Lower lobe of right lung (tissue), 2 donors: Measurements from ENCODE around the gene ABCB8. TPM values are rescaled to one million over a fixed set of nuclear protein-coding genes. Genes with fewer than 3 reads are reported as not detected.

Experiments
- ATAC-seq, 2 donors: fragments of 200-7000 bp; cut with Tn5 transposase; one replicate each; pipeline ENCODE4 v1.9.1; 2020 to 2022; ENCODE audit warnings: mild to moderate bottlenecking in 2 of 2, moderate library complexity in 2 of 2
- DNase-seq: peaks from one replicate; pipeline ENCODE4 v3.0.0-alpha.2; 2020
- H3K27ac ChIP-seq: fragments of 200-600 bp; one replicate; pipeline ENCODE4 v1.8.0; 2022
- H3K27me3 ChIP-seq: fragments of 200-600 bp; one replicate; pipeline ENCODE4 v1.8.0; 2022; ENCODE audit warnings: low read depth
- H3K36me3 ChIP-seq: fragments of 200-600 bp; one replicate; pipeline ENCODE4 v1.8.0; 2022; ENCODE audit warnings: mild to moderate bottlenecking
- H3K4me1 ChIP-seq: fragments of 200-600 bp; one replicate; pipeline ENCODE4 v1.8.0; 2022
- H3K4me3 ChIP-seq: fragments of 200-600 bp; one replicate; pipeline ENCODE4 v1.8.0; 2022; ENCODE audit warnings: mild to moderate bottlenecking
- H3K9me3 ChIP-seq: fragments of 200-600 bp; one replicate; pipeline ENCODE4 v1.8.0; 2022
- intact Hi-C: fragments of 100-400 bp; cut with DNase I; formaldehyde crosslinking; loops from one replicate; pipeline ENCODE4 v1.11.0; 2022
- total RNA-seq: library from RNA; stranded (reverse); fragmentation: NEBNext Ultra II Directional; extraction: Animal tissue kit (Norgen Biotek cat#: 25700); gene quantifications from one replicate; pipeline ENCODE4 v1.2.1, GENCODE V29; 2021
- TF ChIP-seq, protein P1 (sequence below): fragments of 200-600 bp; IDR thresholded peaks from one replicate; pipeline ENCODE4 v1.8.0; 2022; ENCODE audit warnings: antibody characterized with exemption, mild to moderate bottlenecking
- donor health status: DM: no; HTN: yes; CAD: no; lungs with severe emphysema.

ABCB8 gene
- total RNA-seq, 1 donor from 2014 or later, result 42.4 TPM

DNA sequence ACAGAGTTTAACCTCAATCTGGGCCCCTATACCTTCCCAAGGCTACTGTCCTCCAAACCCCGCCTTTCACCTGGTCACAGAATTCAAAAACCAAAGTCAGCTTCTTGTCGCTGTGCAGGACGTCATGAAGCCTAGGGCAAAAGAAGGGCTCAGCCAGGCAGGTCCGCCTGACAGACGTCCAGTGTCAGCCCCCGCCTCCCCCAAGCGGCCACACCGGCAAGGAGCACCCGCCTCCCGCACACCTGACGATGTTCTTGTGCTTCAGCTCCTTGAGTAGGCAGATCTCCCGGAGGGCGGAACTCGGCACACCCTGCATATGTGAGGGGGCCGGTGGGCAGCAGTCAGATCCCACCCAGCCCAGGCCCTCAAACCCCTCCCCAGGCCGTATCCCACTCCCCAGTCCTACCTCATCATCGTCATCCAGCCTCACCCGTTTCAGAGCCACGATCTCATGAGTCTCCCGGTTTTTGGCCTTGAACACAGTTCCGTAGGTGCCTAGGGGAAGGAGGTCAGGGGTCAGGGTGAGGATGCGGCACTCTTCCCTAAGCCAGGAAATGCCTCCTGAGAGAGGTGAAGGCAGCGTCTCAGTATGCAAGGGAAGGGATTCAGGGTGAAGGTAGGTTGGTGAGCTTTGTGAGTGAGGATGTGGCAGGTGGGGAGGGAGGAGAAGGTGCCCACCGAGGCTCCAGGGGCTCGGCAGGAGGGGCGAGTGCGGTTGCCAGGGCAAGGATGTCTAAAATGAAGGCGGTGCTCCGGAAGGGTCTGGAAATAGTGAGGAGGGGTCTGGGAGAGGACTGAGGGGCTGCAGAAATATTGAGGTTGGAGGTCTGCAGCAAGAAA is 28.6 kb downstream of the ABCB8 start:
- intact Hi-C loops, result no loop called here
- H3K27me3 ChIP-seq, result peaks cover 2% of the 10 kb centered on the region
- H3K4me3 ChIP-seq, result peak overlapping the region; percentile 72
- ATAC-seq (no peak), DNase-seq (no peak)
- H3K27ac ChIP-seq, result no peak overlapping the region
- no peaks in the 10 kb centered on the region for H3K9me3 ChIP-seq
- TF ChIP-seq, protein P1, sequence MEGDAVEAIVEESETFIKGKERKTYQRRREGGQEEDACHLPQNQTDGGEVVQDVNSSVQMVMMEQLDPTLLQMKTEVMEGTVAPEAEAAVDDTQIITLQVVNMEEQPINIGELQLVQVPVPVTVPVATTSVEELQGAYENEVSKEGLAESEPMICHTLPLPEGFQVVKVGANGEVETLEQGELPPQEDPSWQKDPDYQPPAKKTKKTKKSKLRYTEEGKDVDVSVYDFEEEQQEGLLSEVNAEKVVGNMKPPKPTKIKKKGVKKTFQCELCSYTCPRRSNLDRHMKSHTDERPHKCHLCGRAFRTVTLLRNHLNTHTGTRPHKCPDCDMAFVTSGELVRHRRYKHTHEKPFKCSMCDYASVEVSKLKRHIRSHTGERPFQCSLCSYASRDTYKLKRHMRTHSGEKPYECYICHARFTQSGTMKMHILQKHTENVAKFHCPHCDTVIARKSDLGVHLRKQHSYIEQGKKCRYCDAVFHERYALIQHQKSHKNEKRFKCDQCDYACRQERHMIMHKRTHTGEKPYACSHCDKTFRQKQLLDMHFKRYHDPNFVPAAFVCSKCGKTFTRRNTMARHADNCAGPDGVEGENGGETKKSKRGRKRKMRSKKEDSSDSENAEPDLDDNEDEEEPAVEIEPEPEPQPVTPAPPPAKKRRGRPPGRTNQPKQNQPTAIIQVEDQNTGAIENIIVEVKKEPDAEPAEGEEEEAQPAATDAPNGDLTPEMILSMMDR, result no peak
- H3K4me1 ChIP-seq, result peaks cover 41% of the 10 kb centered on the region
- H3K36me3 ChIP-seq, result peaks cover 2% of the 10 kb centered on the region

DNA sequence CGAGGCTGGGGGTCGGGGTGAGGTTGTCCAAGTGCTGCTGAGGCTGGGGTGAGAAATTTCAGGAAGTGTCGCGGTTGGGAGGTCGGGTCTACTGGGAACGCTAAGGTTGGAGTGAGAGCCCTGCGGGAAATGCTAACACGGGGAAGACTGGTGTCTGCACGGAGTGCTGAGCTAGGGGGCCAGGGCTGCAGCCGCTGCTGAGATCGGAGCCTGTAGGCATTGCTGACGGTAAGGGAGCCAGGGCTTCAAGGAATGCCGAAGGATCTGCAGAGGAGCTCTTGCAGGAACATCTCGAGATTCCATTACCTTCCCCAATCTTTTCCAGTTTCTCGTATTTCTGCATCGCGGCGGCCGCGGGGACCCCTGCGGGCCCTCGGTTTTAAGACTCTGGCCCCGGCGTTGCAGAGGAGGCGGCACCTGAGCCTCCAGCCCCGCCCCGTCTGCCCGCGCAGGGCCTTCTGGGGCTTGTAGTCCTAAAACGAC is 29.3 kb downstream of the ABCB8 start, which contains the start of gene CDK5:
Gene CDK5 (minus strand): TSS at position 392 of the 483 bp plus-strand sequence. CDS start 49 bp downstream, at position 343.
- peak within 1 kb of the TSS; percentile 72 for H3K4me3 ChIP-seq
- DNase-seq, result peak; percentile 66
- no peak for ATAC-seq
- no peaks in the 10 kb centered on the region for H3K9me3 ChIP-seq
- H3K36me3 ChIP-seq, result peaks cover 9% of the 10 kb centered on the region
- intact Hi-C loops, result no loop called here
- H3K27ac ChIP-seq, result peak within 1 kb of the TSS; percentile 97
- peaks cover 48% of the 10 kb centered on the region for H3K4me1 ChIP-seq
- TF ChIP-seq, protein P1, result no peak
- no peaks in the 10 kb centered on the region for H3K27me3 ChIP-seq

DNA sequence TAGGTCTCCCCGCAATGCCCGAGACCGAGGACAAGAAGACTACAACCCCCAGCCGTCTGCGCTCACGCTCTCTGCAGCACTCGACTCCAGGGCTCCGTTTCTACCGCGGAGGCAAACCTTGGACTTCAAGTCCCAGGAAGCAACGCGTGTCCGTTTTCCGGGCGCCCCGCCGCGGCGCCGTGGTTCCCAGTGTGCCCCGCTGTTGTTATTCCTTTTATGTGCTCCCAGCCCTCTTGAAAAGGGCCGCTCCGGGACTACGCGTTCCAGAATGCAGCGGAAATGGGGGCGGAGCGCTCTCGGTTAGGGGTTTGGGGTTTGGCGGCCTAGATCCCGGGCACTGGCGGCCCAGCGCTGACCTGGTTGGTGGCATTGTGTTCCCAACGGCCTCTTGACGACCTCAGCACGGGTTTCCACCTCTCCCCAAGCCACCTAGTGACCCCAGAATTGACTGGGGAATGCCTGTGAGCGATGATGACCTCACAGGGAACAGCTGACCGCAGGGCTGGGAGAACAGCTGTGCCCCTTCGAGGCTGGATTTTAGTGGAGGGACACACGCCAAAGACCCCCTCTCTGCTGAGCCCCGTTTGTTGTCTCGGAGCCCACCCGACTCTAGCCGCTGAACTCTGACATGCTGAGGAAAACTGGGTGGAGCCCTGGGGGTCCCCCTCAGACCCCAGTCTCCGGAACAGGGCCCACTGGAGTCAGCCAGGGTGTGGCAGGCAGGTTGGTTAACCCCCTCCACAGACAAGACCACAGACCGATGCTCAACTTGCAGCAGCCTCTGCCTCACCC is 29.9 kb downstream of the ABCB8 start:
- ATAC-seq (peak; percentile 88 to 92), DNase-seq (peak; percentile 99)
- intact Hi-C loops, result no loop called here
- H3K4me1 ChIP-seq, result peaks cover 48% of the 10 kb centered on the region
- H3K36me3 ChIP-seq, result peaks cover 10% of the 10 kb centered on the region
- H3K27me3 ChIP-seq, result no peaks in the 10 kb centered on the region
- no peaks in the 10 kb centered on the region for H3K9me3 ChIP-seq
- peak overlapping the region; percentile 72 for H3K4me3 ChIP-seq
- peak overlapping the region; percentile 97 for H3K27ac ChIP-seq
- TF ChIP-seq, protein P1, result no peak

DNA sequence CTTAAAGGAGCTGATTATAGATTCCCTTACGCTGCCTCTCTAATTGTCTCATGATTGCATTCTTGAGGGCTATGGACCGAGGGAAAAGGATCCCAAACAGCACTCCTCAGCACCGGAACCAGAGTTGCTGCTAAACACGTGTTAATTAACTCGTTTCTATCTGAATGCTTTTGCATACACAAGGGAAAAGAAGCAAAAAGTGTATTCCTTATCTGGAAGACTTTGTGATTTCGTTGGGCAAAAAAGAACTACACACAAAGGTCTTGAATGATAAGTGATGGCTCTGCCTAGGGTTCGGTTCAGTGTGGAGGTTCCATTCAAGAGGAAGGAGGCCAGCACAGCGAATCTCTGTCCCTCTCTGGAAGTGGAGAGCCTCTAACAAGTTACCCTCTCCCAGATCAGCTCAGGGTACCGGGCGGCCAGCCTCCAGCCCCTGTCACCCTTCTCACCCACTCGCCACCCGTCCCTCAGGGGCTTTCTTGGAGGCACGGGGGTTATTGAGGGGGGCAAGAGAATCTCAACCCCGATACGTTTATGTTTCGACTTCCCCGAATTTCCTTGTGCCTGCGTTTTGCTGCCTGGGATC is 30.6 kb downstream of the ABCB8 start:
- no peak for DNase-seq
- Histone ChIP-seq H3K4me3 (peak overlapping the region; percentile 72), H3K27ac (peak overlapping the region; percentile 97), H3K4me1 (peaks cover 44% of the 10 kb centered on the region), H3K27me3 (no peaks in the 10 kb centered on the region), H3K9me3 (no peaks in the 10 kb centered on the region), H3K36me3 (peaks cover 11% of the 10 kb centered on the region)
- intact Hi-C loops, result no loop called here
- TF ChIP-seq, protein P1, result no peak
- ATAC-seq, result no peak
